Keratinocyte (primary cell): ENCODE measurements around the gene ADAD2. TPM values are rescaled to one million over a fixed set of nuclear protein-coding genes. Genes with fewer than 3 reads are reported as not detected.
A peak's percentile ranks its signal among the peaks of the same experiment; 100 is the strongest.
"Not testable (repeated sequence)": the region's sequence is repeated elsewhere in the genome, so short reads cannot be mapped to it uniquely, and the experiment has no call there.

Experiments
- DNase-seq: peaks from one replicate; pipeline ENCODE4 v3.0.0-alpha.2; 2011; ENCODE audit warnings: low read depth, missing footprints, low spot score
- FAIRE-seq: peaks from 2 replicates; lab custom pipeline; 2011; peaks lifted over from hg19 to GRCh38; lab: Jason Lieb, UNC
- H2AFZ ChIP-seq: 2 replicates; pipeline ENCODE4 v1.6.0; 2012; ENCODE audit warnings: low read length, control low read depth, inconsistent platforms; ENCODE audit not compliant: control insufficient read depth
- H3K27ac ChIP-seq: 2 replicates; pipeline ENCODE4 v1.5.1; 2011; ENCODE audit warnings: low read length; ENCODE audit not compliant: control insufficient read depth, insufficient read depth
- H3K27me3 ChIP-seq: 3 replicates; pipeline ENCODE4 v1.6.0; 2011; ENCODE audit warnings: low read length; ENCODE audit not compliant: control insufficient read depth, insufficient read depth; ENCODE audit errors: extremely low read depth
- H3K36me3 ChIP-seq, 2 experiments: 2 replicates in 1 of 2; 3 replicates in 1 of 2; pipeline ENCODE4 v1.5.1; 2011; ENCODE audit warnings: low read length in 2 of 2, mild to moderate bottlenecking in 1 of 2; ENCODE audit not compliant: control insufficient read depth in 2 of 2, insufficient read depth in 2 of 2; ENCODE audit errors: extremely low read depth in 1 of 2
- H3K4me1 ChIP-seq: 3 replicates; pipeline ENCODE4 v1.5.1; 2011; ENCODE audit warnings: low read length; ENCODE audit not compliant: control insufficient read depth, insufficient read depth; ENCODE audit errors: extremely low read depth
- H3K4me2 ChIP-seq: 3 replicates; pipeline ENCODE4 v1.6.0; 2011; ENCODE audit warnings: low read depth, low read length; ENCODE audit not compliant: control insufficient read depth, insufficient read depth; ENCODE audit errors: extremely low read depth
- H3K4me3 ChIP-seq, 3 experiments: fragments of 200-600 bp in 1 of 3; sonication (generic) in 1 of 3; 2 replicates in 2 of 3; 3 replicates in 1 of 3; pipeline ENCODE4 v1.5.1; 2011 to 2016; ENCODE audit warnings: low read length in 3 of 3, mild to moderate bottlenecking in 3 of 3, control low read depth in 2 of 3, inconsistent platforms in 1 of 3, low read depth in 1 of 3, mixed read lengths in 1 of 3, mixed run types in 1 of 3, moderate library complexity in 1 of 3; ENCODE audit not compliant: control insufficient read depth in 2 of 3, insufficient read depth in 2 of 3; ENCODE audit errors: extremely low read depth in 1 of 3
- H3K79me2 ChIP-seq: 2 replicates; pipeline ENCODE4 v1.6.0; 2012; ENCODE audit warnings: low read length; ENCODE audit not compliant: control insufficient read depth, insufficient read depth
- H3K9ac ChIP-seq: 3 replicates; pipeline ENCODE4 v1.6.0; 2011; ENCODE audit warnings: low read length; ENCODE audit not compliant: control insufficient read depth, insufficient read depth; ENCODE audit errors: extremely low read depth
- H3K9me1 ChIP-seq: 3 replicates; pipeline ENCODE4 v1.6.0; 2011; ENCODE audit warnings: low read length; ENCODE audit not compliant: control insufficient read depth, insufficient read depth; ENCODE audit errors: extremely low read depth
- H3K9me3 ChIP-seq: 2 replicates; pipeline ENCODE4 v1.5.1; 2012; ENCODE audit warnings: low read depth, low read length; ENCODE audit not compliant: control insufficient read depth
- H4K20me1 ChIP-seq: 3 replicates; pipeline ENCODE4 v1.6.0; 2011; ENCODE audit warnings: low read length; ENCODE audit not compliant: control insufficient read depth, insufficient read depth; ENCODE audit errors: extremely low read depth
- CTCF ChIP-seq, 3 experiments: IDR thresholded peaks in 1 of 3; conservative IDR thresholded peaks in 1 of 3; optimal IDR thresholded peaks in 1 of 3; 2 replicates in 2 of 3; 3 replicates in 1 of 3; pipeline versions ENCODE3 to v1.5.1; 2011; ENCODE audit warnings: low read length in 3 of 3, mild to moderate bottlenecking in 3 of 3, moderate library complexity in 2 of 3, control low read depth in 1 of 3, inconsistent platforms in 1 of 3; ENCODE audit not compliant: insufficient read depth in 2 of 3; ENCODE audit errors: extremely low read depth in 1 of 3
- EZH2 ChIP-seq: IDR thresholded peaks from one replicate; pipeline ENCODE4 v1.6.1; 2012; ENCODE audit warnings: inconsistent platforms, mild to moderate bottlenecking, low read length, moderate library complexity
- dilution Hi-C: fragments of 300-500 bp; cut with MboI; formaldehyde crosslinking; loops from one replicate; pipeline ENCODE4 v1.7.0; 2020; ENCODE audit warnings: low sequenced_read_pairs; ENCODE audit not compliant: extremely low pct_ligation_motif_present
- polyA plus RNA-seq, 5 experiments: library from polyadenylated mRNA; depleted of rRNA in 3 of 5; stranded (reverse) in 3 of 5; stranded (forward) in 1 of 5; unstranded in 1 of 5; fragments of >200 nt; gene quantifications; 1 replicate in 1 of 5; 2 replicates in 3 of 5; 3 replicates in 1 of 5; pipeline versions ENCODE4 v1.2.1 to v1.2.3, GENCODE V29; 2011 to 2012; ENCODE audit warnings: missing spikeins in 2 of 5, low read depth in 1 of 5, low replicate concordance in 1 of 5

The ADAD2 gene
- polyA plus RNA-seq, 1 donor (not counting 4 experiments of a cell fraction or from before 2014, with no cell fraction given) = not detected

DNA sequence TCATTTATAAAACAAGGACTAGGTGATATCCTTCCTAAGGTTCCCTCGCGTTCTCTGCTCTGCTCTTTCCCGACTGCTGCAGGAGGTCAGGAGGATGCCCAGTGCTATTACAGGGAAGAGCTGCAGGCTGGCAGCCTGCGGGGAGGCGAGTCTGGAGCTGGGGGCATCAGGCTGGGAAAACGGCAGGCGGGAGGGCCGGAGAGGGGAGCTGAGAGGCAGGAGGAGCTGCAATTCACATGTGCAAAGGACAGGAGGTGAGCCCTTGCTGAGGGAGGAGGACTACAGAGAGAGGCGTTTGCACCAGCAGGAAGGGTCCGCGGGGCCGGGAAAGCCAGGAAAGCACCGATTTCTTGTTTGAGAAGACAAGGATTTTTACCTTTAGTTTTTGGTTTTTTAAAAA, 8.1 kb downstream of the ADAD2 start:
- Histone ChIP-seq H3K27me3 (no peaks in the 10 kb centered on the region), H2AFZ (no peak overlapping the region), H3K4me2 (no peak overlapping the region), H3K27ac (no peak overlapping the region), H4K20me1 (no peaks in the 10 kb centered on the region), H3K9ac (no peak overlapping the region), H3K4me1 (peaks cover 34% of the 10 kb centered on the region), H3K9me3 (no peaks in the 10 kb centered on the region), H3K4me3 (no peak overlapping the region), H3K9me1 (no peaks in the 10 kb centered on the region), H3K79me2 (no peaks in the 10 kb centered on the region), H3K36me3 (no peaks in the 10 kb centered on the region)
- DNase-seq (no peak), FAIRE-seq (no peak)
- no peak for TF ChIP-seq EZH2
- no peak for TF ChIP-seq CTCF (optimal IDR thresholded peaks at IDR 0.05 in 1 of 3, IDR thresholded peaks at IDR 0.05 in 1 of 3, conservative IDR thresholded peaks at IDR 0.05 in 1 of 3; ENCODE audit: extremely low read depth in 1 of 3, insufficient read depth in 2 of 3, low read length in 3 of 3)
- dilution Hi-C loops = no loop called here

GRCh38 chr16:84199861-84200260, 8.9 kb downstream of the ADAD2 start:
- dilution Hi-C loops = no loop called here
- Histone ChIP-seq H4K20me1 (no peaks in the 10 kb centered on the region), H3K9ac (no peak overlapping the region), H3K27ac (no peak overlapping the region), H3K4me1 (peaks cover 34% of the 10 kb centered on the region), H3K9me1 (no peaks in the 10 kb centered on the region), H2AFZ (peak overlapping the region; percentile 29), H3K4me2 (peak overlapping the region; percentile 19), H3K79me2 (no peaks in the 10 kb centered on the region), H3K27me3 (no peaks in the 10 kb centered on the region), H3K4me3 (no peak overlapping the region), H3K9me3 (no peaks in the 10 kb centered on the region), H3K36me3 (no peaks in the 10 kb centered on the region)
- FAIRE-seq = no peak
- TF ChIP-seq CTCF (optimal IDR thresholded peaks at IDR 0.05 in 1 of 3, IDR thresholded peaks at IDR 0.05 in 1 of 3, conservative IDR thresholded peaks at IDR 0.05 in 1 of 3; ENCODE audit: extremely low read depth in 1 of 3, insufficient read depth in 2 of 3, low read length in 3 of 3) (no peak), EZH2 (no peak)
- no peak for DNase-seq

GRCh38 chr16:84204551-84204950, 13.6 kb downstream of the ADAD2 start:
- H3K4me3 ChIP-seq, dilution Hi-C loops, FAIRE-seq, H3K79me2 ChIP-seq, H3K4me1 ChIP-seq, H3K27ac ChIP-seq, H3K4me2 ChIP-seq, H3K9me1 ChIP-seq, H3K36me3 ChIP-seq, H2AFZ ChIP-seq, H4K20me1 ChIP-seq, H3K9ac ChIP-seq, DNase-seq, H3K9me3 ChIP-seq, H3K27me3 ChIP-seq: not testable (repeated sequence)

- H3K9me1 ChIP-seq, H3K9me3 ChIP-seq, FAIRE-seq, H4K20me1 ChIP-seq, dilution Hi-C loops, H3K36me3 ChIP-seq, H3K27ac ChIP-seq, H3K4me2 ChIP-seq, H3K4me1 ChIP-seq, H3K27me3 ChIP-seq, H2AFZ ChIP-seq, H3K9ac ChIP-seq, H3K4me3 ChIP-seq, H3K79me2 ChIP-seq, DNase-seq: not testable (repeated sequence)
Measured at GRCh38 chr16:84205123-84205522, 14.2 kb downstream of the ADAD2 start.
